Measurements from ENCODE around the gene PANK2. TPM values are rescaled to one million over a fixed set of nuclear protein-coding genes. Genes with fewer than 3 reads are reported as not detected.
"Not testable (repeated sequence)": the region's sequence is repeated elsewhere in the genome, so short reads cannot be mapped to it uniquely, and the experiment has no call there.

Gene PANK2
- total RNA-seq, 1 donor from 2014 or later = 29.9 TPM

- no peak overlapping the region for H3K4me3 ChIP-seq (ENCODE audit: low read depth, low read length)
- no peak for TF ChIP-seq CTCF (IDR thresholded peaks at IDR 0.05; ENCODE audit: insufficient read depth, low read length, poor library complexity, severe bottlenecking)
- no peak for DNase-seq (ENCODE audit: low read depth)
- no peaks in the 10 kb centered on the region for H3K27me3 ChIP-seq (ENCODE audit: control insufficient read depth, insufficient read depth, low read length)
- H3K36me3 ChIP-seq (ENCODE audit: control insufficient read depth, insufficient read depth, low read length) = no peaks in the 10 kb centered on the region
Measured at GRCh38 chr20:3964719-3965118, 75.5 kb downstream of the PANK2 start.

GRCh38 chr20:3966571-3966970 is 77.4 kb downstream of the PANK2 start:
- TF ChIP-seq CTCF (IDR thresholded peaks at IDR 0.05; ENCODE audit: insufficient read depth, low read length, poor library complexity, severe bottlenecking) = no peak
- Histone ChIP-seq H3K4me3 (ENCODE audit: low read depth, low read length) (no peak overlapping the region), H3K36me3 (ENCODE audit: control insufficient read depth, insufficient read depth, low read length) (no peaks in the 10 kb centered on the region), H3K27me3 (ENCODE audit: control insufficient read depth, insufficient read depth, low read length) (no peaks in the 10 kb centered on the region)
- DNase-seq (ENCODE audit: low read depth) = no peak

GRCh38 chr20:3970016-3970415 is 80.8 kb downstream of the PANK2 start:
- no peak for DNase-seq (ENCODE audit: low read depth)
- Histone ChIP-seq H3K4me3 (ENCODE audit: low read depth, low read length) (no peak overlapping the region), H3K36me3 (ENCODE audit: control insufficient read depth, insufficient read depth, low read length) (no peaks in the 10 kb centered on the region), H3K27me3 (ENCODE audit: control insufficient read depth, insufficient read depth, low read length) (no peaks in the 10 kb centered on the region)
- TF ChIP-seq CTCF (IDR thresholded peaks at IDR 0.05; ENCODE audit: insufficient read depth, low read length, poor library complexity, severe bottlenecking) = no peak

- Histone ChIP-seq H3K27me3 (ENCODE audit: control insufficient read depth, insufficient read depth, low read length) (no peaks in the 10 kb centered on the region), H3K36me3 (ENCODE audit: control insufficient read depth, insufficient read depth, low read length) (no peaks in the 10 kb centered on the region), H3K4me3 (ENCODE audit: low read depth, low read length) (no peak overlapping the region)
- TF ChIP-seq CTCF (IDR thresholded peaks at IDR 0.05; ENCODE audit: insufficient read depth, low read length, poor library complexity, severe bottlenecking) = no peak
- DNase-seq (ENCODE audit: low read depth) = no peak
Measured at GRCh38 chr20:3971145-3971544, 82.0 kb downstream of the PANK2 start.

- Histone ChIP-seq H3K36me3 (ENCODE audit: control insufficient read depth, insufficient read depth, low read length) (no peaks in the 10 kb centered on the region), H3K4me3 (ENCODE audit: low read depth, low read length) (no peak overlapping the region), H3K27me3 (ENCODE audit: control insufficient read depth, insufficient read depth, low read length) (no peaks in the 10 kb centered on the region)
- no peak for TF ChIP-seq CTCF (IDR thresholded peaks at IDR 0.05; ENCODE audit: insufficient read depth, low read length, poor library complexity, severe bottlenecking)
- no peak for DNase-seq (ENCODE audit: low read depth)
Measured at GRCh38 chr20:3972161-3972560, 83.0 kb downstream of the PANK2 start.

- not testable (repeated sequence) for H3K36me3 ChIP-seq (ENCODE audit: control insufficient read depth, insufficient read depth, low read length); H3K27me3 ChIP-seq (ENCODE audit: control insufficient read depth, insufficient read depth, low read length); DNase-seq (ENCODE audit: low read depth); H3K4me3 ChIP-seq (ENCODE audit: low read depth, low read length)
Measured at GRCh38 chr20:3972631-3973030, 83.4 kb downstream of the PANK2 start.
